Daoy (cell line): ENCODE measurements around the gene MYO1F. TPM values are rescaled to one million over a fixed set of nuclear protein-coding genes. Genes with fewer than 3 reads are reported as not detected.
"Not testable (repeated sequence)": the region's sequence is repeated elsewhere in the genome, so short reads cannot be mapped to it uniquely, and the experiment has no call there.

Experiments used
- DNase-seq: peaks from one replicate; pipeline ENCODE4 v3.0.0-alpha.2; 2015; ENCODE audit warnings: low read depth
- total RNA-seq: library from RNA; depleted of rRNA; stranded (reverse); fragments of >200 nt; shearing (Covaris generic); gene quantifications from 2 replicates; pipeline ENCODE4 v1.2.3, GENCODE V29; 2014

MYO1F gene
- total RNA-seq, 1 experiment from 2014 or later, result not detected

GRCh38 chr19:8564866-8565265, 12.4 kb downstream of the MYO1F start:
- DNase-seq, result not testable (repeated sequence)

GRCh38 chr19:8561075-8561764, 16.0 kb downstream of the MYO1F start:
- DNase-seq, result no peak

- DNase-seq, result no peak
Observed at GRCh38 chr19:8558325-8558724, 18.9 kb downstream of the MYO1F start.

GRCh38 chr19:8557642-8558238, 19.5 kb downstream of the MYO1F start:
- no peak for DNase-seq

DNA sequence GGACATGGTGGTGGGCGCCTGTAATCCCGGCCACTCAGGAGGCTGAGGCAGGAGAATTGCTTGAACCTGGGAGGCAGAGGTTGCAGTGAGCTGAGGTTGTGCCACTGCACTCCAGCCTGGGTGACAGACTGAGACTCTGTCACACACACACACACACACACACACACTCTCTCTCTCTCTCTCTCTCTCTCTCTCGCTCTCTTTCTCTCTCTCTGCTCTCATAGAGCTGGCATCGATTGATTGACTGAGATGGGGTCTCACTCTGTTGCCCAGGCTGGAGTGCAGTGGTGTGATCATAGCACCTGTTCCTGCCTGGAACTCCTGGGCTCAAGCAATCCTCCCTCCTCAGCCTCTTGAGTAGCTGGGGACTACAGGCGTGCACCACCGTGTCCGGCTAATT, 23.5 kb downstream of the MYO1F start:
- DNase-seq, result not testable (repeated sequence)

GRCh38 chr19:8552810-8553209, 24.4 kb downstream of the MYO1F start:
- peak; percentile 56 for DNase-seq

DNA sequence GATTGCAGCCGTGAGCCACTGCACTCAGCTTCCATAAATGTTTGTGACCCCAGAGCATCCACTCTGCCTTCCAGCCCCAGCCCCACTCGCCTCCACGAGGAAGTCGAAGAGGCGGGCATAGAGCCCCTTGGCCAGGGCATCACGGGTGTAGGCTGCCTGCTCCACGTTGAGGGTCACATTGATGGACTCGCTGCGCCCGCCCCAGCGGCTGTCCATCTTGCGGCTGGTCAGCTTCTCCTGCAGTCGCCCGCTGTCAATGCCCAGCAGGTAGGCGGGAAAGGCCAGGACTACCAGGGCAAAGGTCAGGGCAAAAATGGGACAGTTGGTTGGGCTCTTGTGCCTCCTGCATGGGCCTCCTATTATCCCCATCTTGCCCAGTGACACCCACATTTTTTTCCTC, 27.2 kb downstream of the MYO1F start:
- no peak for DNase-seq

DNA sequence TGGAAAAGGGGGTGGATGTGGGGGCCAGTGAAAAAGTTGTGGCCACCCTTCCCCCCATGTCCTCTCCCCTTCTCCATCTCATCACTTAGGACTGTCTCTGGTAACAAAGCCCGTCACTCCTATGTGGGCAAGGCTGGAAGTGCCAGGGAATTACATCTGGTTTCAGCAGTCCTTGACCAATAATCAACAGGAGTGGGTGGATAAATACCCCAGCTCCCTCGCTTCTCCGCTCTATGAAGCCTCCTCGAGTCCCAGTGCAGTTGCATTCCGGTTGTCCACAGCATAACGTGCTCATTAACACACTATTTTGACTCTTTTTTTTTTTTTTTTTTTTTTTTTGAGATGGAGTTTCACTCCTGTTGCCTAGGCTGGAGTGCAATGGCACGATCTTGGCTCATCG, 31.5 kb downstream of the MYO1F start:
- no peak for DNase-seq

GRCh38 chr19:8544168-8544567, 33.1 kb downstream of the MYO1F start:
- DNase-seq, result no peak

- no peak for DNase-seq
Observed at GRCh38 chr19:8539621-8540149, 37.6 kb downstream of the MYO1F start.

GRCh38 chr19:8537099-8537498, 40.1 kb downstream of the MYO1F start:
- no peak for DNase-seq

GRCh38 chr19:8536282-8536681, 41.0 kb downstream of the MYO1F start:
- no peak for DNase-seq

- no peak for DNase-seq
Observed at GRCh38 chr19:8532225-8532624, 45.0 kb downstream of the MYO1F start.

GRCh38 chr19:8531470-8531869, 45.8 kb downstream of the MYO1F start:
- no peak for DNase-seq

DNA sequence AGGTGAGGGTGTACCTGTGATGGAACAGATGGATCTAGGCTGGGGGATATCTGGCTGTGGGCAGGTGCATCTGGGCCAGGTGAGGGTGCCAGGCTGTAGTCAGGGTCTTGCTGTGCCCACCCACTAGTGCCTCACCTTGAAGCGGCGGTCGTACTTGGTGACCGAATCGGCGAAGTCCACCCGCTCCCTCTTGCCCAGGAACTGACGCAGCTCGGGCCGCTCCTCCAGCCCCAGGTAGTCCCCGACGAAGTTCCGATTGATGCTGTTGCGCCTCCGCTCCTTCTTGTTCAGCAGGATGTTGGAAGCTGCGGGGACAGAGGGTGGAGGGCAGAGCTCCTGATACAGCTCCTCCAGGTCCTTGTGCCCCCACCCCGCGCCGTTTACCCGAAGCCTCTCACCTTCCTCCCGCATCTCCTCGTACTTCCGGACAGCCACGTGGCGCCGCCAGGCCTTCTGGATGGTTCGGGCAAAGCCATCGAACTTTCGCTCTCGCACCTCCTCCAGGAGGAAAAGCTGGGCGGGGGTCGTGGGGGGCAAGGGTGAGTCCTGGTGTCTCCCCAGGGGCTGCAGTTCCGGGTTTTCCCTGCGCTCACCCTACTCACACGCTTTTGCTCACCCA, 47.1 kb downstream of the MYO1F start:
- no peak for DNase-seq

- no peak for DNase-seq
Observed at GRCh38 chr19:8529369-8530006, 47.8 kb downstream of the MYO1F start.

DNA sequence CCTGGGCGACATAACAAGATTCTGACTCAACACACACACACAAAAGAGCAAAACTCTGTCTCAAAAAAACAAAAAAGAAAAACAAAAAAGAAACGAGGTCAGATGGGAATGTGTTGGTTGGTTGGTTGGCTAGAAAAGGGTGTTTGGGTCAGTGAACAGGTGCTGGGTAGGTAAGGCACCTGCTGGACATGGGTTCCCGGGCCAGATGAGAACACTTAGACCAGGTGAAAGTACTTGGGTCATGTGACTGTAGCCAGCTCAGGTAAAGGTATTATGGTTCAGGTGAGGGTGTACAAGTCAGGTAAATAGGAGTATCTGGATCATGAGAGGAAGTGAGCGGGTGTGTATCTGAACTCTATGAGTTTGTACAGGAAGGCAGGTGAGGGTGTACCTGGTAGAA, 48.7 kb downstream of the MYO1F start:
- no peak for DNase-seq

DNA sequence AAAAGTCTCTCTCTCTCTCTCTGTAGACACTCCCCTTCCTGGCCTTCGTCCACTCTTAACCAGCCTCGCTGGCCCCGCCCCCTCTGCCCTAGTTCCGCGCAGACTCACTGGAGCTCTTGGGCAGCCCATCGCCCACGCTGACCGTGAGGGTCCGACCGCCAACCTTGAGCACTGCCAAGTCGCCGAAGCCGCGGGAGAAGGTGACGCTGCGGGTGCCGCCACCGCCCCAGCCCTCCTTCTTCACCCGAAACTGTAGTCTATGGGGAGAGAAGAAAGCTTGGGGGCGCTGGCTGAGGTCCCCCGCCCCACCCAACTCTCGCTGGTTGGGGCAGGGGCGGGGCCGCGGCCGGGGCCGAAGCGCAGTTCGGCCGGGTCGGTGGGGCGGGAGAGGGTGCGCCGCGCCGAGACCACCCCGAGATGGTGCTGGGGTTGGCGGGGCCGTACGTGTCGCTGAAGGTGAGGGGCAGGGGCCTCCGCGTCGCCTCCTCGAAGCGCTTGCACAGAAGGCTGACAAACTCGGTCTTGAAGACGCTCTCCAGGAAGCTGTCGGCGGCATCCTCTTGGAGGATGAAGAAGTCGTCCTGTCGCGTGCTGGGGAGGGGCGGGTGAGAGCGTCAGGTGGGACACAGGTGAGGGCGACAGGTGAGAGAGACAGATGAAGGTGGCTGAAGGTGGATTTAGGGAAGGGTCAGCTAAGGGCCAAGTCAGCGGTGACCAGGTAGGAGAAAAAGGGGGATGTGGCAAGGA, 50.7 kb downstream of the MYO1F start:
- peak; percentile 96 for DNase-seq

DNA sequence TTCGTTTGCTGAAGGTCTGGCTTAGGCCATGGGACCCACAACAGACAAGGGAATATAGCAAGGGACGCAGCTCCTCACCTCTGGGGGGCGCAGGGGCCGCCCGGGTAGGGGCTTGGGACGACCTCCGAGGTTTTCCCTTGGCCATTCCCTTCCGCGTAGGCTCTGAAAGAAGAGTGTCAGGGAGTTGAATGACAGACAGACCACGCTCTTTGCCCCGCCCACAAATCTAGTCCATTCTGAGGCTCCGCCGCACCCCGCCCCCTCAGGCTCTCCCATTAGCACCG, 51.9 kb downstream of the MYO1F start:
- DNase-seq, result no peak

DNA sequence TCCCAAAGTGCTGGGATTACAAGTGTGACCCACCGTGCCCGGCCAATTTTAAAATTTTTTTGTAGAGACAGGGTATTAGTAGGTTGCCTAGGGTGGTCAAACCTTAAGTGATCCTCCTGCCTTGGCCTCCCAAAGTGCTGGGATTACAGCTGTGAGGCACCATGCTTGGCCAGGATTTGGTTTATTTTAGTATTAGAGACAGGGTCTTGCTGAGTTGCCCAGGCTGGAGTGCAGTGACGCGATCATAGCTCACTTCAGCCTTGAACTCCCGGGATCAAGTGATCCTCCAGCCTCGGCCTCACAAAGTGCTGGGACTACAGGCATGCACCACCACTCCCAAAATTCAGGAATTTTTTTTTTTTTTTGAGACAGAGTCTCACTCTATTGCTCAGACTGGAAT, 57.9 kb downstream of the MYO1F start:
- no peak for DNase-seq

DNA sequence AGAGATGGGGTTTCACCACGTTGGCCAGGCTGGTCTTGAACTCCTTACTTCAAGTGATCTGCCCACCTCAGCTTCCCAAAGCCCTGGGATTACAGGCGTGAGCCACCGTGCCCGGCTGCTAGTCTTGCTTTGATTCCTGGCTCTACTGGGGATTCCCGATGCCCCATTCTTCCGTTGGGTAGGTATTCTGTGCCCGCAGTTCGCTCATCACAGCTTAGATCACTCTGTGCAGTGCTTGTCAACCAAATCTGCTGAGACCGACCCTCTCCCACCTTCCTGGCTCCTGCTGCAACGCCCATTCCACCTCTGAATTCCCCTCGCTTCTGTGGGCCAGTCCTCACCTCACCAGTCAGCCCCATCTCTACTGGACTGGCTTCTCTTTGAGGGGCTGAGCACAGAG, 58.7 kb downstream of the MYO1F start:
- no peak for DNase-seq
